DOHH2 (cell line): Measurements from ENCODE around the gene NMB.

ENCODE experiments used
- CTCF ChIP-seq: fragments of 200-600 bp; sonication (generic); IDR thresholded peaks from one replicate; pipeline ENCODE4 v1.5.1; 2014; ENCODE audit warnings: antibody characterized with exemption, mild to moderate bottlenecking, low read depth, low read length; ENCODE audit not compliant: poor library complexity, severe bottlenecking
- EZH2phosphoT487 ChIP-seq: fragments of 200-600 bp; sonication (generic); IDR thresholded peaks from 2 replicates; pipeline ENCODE4 v1.6.1; 2017; ENCODE audit warnings: borderline replicate concordance, mild to moderate bottlenecking, antibody characterized with exemption, low read length, moderate library complexity, mixed read lengths

GRCh38 chr15:84702961-84703482 is 45.0 kb upstream of the NMB start:
- TF ChIP-seq CTCF (no peak), EZH2phosphoT487 (no peak)
